Measurements from ENCODE around the gene SCD. TPM values are rescaled to one million over a fixed set of nuclear protein-coding genes. Genes with fewer than 3 reads are reported as not detected.
A peak's percentile ranks its signal among the peaks of the same experiment; 100 is the strongest.

Gene SCD
- total and polyA plus RNA-seq, 2 experiments from 2014 or later = 282 to 589 TPM

GRCh38 chr10:100364735-100365391 is 17.8 kb downstream of the SCD start:
- peak; percentile 89 for DNase-seq (ENCODE audit: low spot score)
- WGBS (ENCODE audit: low lambda C conversion rate, missing lambda C conversion rate) = 43% methylated on average over 7 of the region's 7 CpGs
- Histone ChIP-seq H3K36me3 (replicated peaks; ENCODE audit: insufficient read depth, low read depth) (no peaks in the 10 kb centered on the region), H3K4me1 (ENCODE audit: insufficient read depth) (peaks cover 26% of the 10 kb centered on the region), H2AFZ (no peak overlapping the region), H3K4me2 (peak overlapping the region; percentile 21), H3K9me3 (ENCODE audit: low read depth) (no peaks in the 10 kb centered on the region), H3K4me3 (no peak overlapping the region), H4K20me1 (ENCODE audit: insufficient read depth, poor library complexity, severe bottlenecking) (no peaks in the 10 kb centered on the region), H3K79me2 (peaks cover 2% of the 10 kb centered on the region), H3K27me3 (no peaks in the 10 kb centered on the region), H3K27ac (peak overlapping the region; percentile 71), H3K9me2 (replicated peaks; ENCODE audit: insufficient read depth) (no peaks in the 10 kb centered on the region)
- TF ChIP-seq EZH2phosphoT487 (IDR thresholded peaks at IDR 0.05; ENCODE audit: low read depth, severe bottlenecking, unreplicated experiment) (no peak), CTCF (IDR thresholded peaks at IDR 0.05; ENCODE audit: poor library complexity) (no peak), EZH2 (IDR thresholded peaks at IDR 0.05; ENCODE audit: borderline replicate concordance) (no peak)

GRCh38 chr10:100368721-100369120 is 21.7 kb downstream of the SCD start:
- Histone ChIP-seq H3K27me3 (no peaks in the 10 kb centered on the region), H3K4me1 (ENCODE audit: insufficient read depth) (peaks cover 45% of the 10 kb centered on the region), H3K27ac (no peak overlapping the region), H2AFZ (no peak overlapping the region), H3K79me2 (peaks cover 2% of the 10 kb centered on the region), H3K4me3 (no peak overlapping the region), H3K36me3 (replicated peaks; ENCODE audit: insufficient read depth, low read depth) (no peaks in the 10 kb centered on the region), H3K9me2 (replicated peaks; ENCODE audit: insufficient read depth) (no peaks in the 10 kb centered on the region), H3K4me2 (no peak overlapping the region), H4K20me1 (ENCODE audit: insufficient read depth, poor library complexity, severe bottlenecking) (no peaks in the 10 kb centered on the region), H3K9me3 (ENCODE audit: low read depth) (no peaks in the 10 kb centered on the region)
- TF ChIP-seq CTCF (IDR thresholded peaks at IDR 0.05; ENCODE audit: poor library complexity) (no peak), EZH2phosphoT487 (IDR thresholded peaks at IDR 0.05; ENCODE audit: low read depth, severe bottlenecking, unreplicated experiment) (no peak), EZH2 (IDR thresholded peaks at IDR 0.05; ENCODE audit: borderline replicate concordance) (no peak)
- no peak for DNase-seq (ENCODE audit: low spot score)

GRCh38 chr10:100370714-100371481 is 23.9 kb downstream of the SCD start:
- peak; percentile 92 for DNase-seq (ENCODE audit: low spot score)
- peaks cover 7% of the 10 kb centered on the region for H3K79me2 ChIP-seq
- H3K27ac ChIP-seq = peak overlapping the region; percentile 97
- H3K4me1 ChIP-seq (ENCODE audit: insufficient read depth) = peaks cover 41% of the 10 kb centered on the region
- no peaks in the 10 kb centered on the region for H3K9me2 ChIP-seq (replicated peaks; ENCODE audit: insufficient read depth)
- no peaks in the 10 kb centered on the region for H3K36me3 ChIP-seq (replicated peaks; ENCODE audit: insufficient read depth, low read depth)
- no peaks in the 10 kb centered on the region for H3K9me3 ChIP-seq (ENCODE audit: low read depth)
- no peaks in the 10 kb centered on the region for H4K20me1 ChIP-seq (ENCODE audit: insufficient read depth, poor library complexity, severe bottlenecking)
- WGBS (ENCODE audit: low lambda C conversion rate, missing lambda C conversion rate) = 29% methylated on average over 12 of the region's 12 CpGs
- H3K4me3 ChIP-seq = no peak overlapping the region
- H3K27me3 ChIP-seq = no peaks in the 10 kb centered on the region
- peak overlapping the region; percentile 24 for H2AFZ ChIP-seq
- peak overlapping the region; percentile 24 for H3K4me2 ChIP-seq
- TF ChIP-seq CTCF (IDR thresholded peaks at IDR 0.05; ENCODE audit: poor library complexity) = no peak
- TF ChIP-seq EZH2 (IDR thresholded peaks at IDR 0.05; ENCODE audit: borderline replicate concordance) = no peak
- TF ChIP-seq EZH2phosphoT487 (IDR thresholded peaks at IDR 0.05; ENCODE audit: low read depth, severe bottlenecking, unreplicated experiment) = no peak

Measured in hepatocyte (in vitro differentiated cells).